B cell (primary cell): ENCODE data around the gene ABHD16A. TPM values are rescaled to one million over a fixed set of nuclear protein-coding genes. Genes with fewer than 3 reads are reported as not detected.

ENCODE experiments used
- ATAC-seq: fragments of 200-7000 bp; cut with Tn5 transposase; one replicate; pipeline ENCODE4 v1.10.0; 2021; ENCODE audit warnings: low read depth, mild to moderate bottlenecking, moderate number of reproducible peaks, moderate library complexity
- CTCF ChIA-PET: fragments of 350-600 bp; sonication (Branson Sonifier 250); formaldehyde crosslinking; loops from one replicate; lab custom pipeline; 2021; ENCODE audit warnings: antibody characterized with exemption, inconsistent platforms; lab: Charles Lee
- POLR2A ChIA-PET: fragments of 350-600 bp; sonication (Branson Sonifier 250); formaldehyde crosslinking; loops from one replicate; lab custom pipeline; 2021; ENCODE audit warnings: antibody characterized with exemption; lab: Charles Lee
- DNase-seq: peaks from one replicate; pipeline ENCODE4 v3.0.0; 2013
- H2AFZ ChIP-seq: 2 replicates; pipeline ENCODE4 v1.6.1; 2012; ENCODE audit warnings: mild to moderate bottlenecking, low read depth, low read length; ENCODE audit not compliant: insufficient read depth, poor library complexity, severe bottlenecking
- H3K27ac ChIP-seq, 2 donors: 1 replicate in 1 of 2; 2 replicates in 1 of 2; pipeline ENCODE4 v1.5.1; 2012 to 2013; ENCODE audit warnings: low read length in 2 of 2, mild to moderate bottlenecking in 2 of 2, moderate library complexity in 1 of 2
- H3K27me3 ChIP-seq, 4 experiments: fragments of 200-600 bp in 1 of 4; sonication (generic) in 1 of 4; replicated peaks in 1 of 4; 1 replicate in 2 of 4; 2 replicates in 2 of 4; pipeline versions ENCODE4 v1.6.1 to v1.7.0; 2013 to 2016; ENCODE audit warnings: low read length in 3 of 4, mild to moderate bottlenecking in 2 of 4, mixed read lengths in 1 of 4, moderate library complexity in 1 of 4; ENCODE audit not compliant: insufficient read depth in 4 of 4, control insufficient read depth in 3 of 4; ENCODE audit errors: control extremely low read depth in 1 of 4
- H3K36me3 ChIP-seq, 2 experiments: replicated peaks in 1 of 2; 1 replicate in 1 of 2; 2 replicates in 1 of 2; pipeline versions ENCODE4 v1.6.1 to v1.7.1; 2013; ENCODE audit warnings: low read length in 1 of 2; ENCODE audit not compliant: insufficient read depth in 2 of 2, control insufficient read depth in 1 of 2; ENCODE audit errors: control extremely low read depth in 1 of 2, extremely low read depth in 1 of 2
- H3K4me1 ChIP-seq, 2 donors: fragments of 200-600 bp in 1 of 2; sonication (generic) in 1 of 2; 1 replicate in 1 of 2; 2 replicates in 1 of 2; pipeline versions ENCODE4 v1.5.1 to v1.6.1; 2013 to 2017; ENCODE audit warnings: low read length in 2 of 2; ENCODE audit not compliant: control insufficient read depth in 2 of 2, insufficient read depth in 2 of 2
- H3K4me2 ChIP-seq: replicated peaks from 2 replicates; pipeline ENCODE3; 2012; ENCODE audit warnings: mild to moderate bottlenecking, low read depth, low read length; ENCODE audit not compliant: poor library complexity, severe bottlenecking
- H3K4me3 ChIP-seq, 5 experiments: fragments of 200-600 bp in 1 of 5; sonication (generic) in 1 of 5; 1 replicate in 3 of 5; 2 replicates in 2 of 5; pipeline versions ENCODE4 v1.5.1 to v1.7.0; 2011 to 2016; ENCODE audit warnings: low read length in 4 of 5, mild to moderate bottlenecking in 4 of 5, low read depth in 2 of 5, control low read depth in 1 of 5, moderate library complexity in 1 of 5; ENCODE audit not compliant: insufficient read depth in 1 of 5; ENCODE audit errors: control extremely low read depth in 1 of 5, extremely low read depth in 1 of 5
- H3K79me2 ChIP-seq: fragments of 200-600 bp; sonication (generic); one replicate; pipeline ENCODE4 v1.6.0; 2016; ENCODE audit warnings: low read length; ENCODE audit not compliant: control insufficient read depth, insufficient read depth
- H3K9ac ChIP-seq: fragments of 200-600 bp; sonication (generic); 2 replicates; pipeline ENCODE4 v1.6.1; 2017; ENCODE audit warnings: mild to moderate bottlenecking, low read length, moderate library complexity
- H3K9me3 ChIP-seq, 3 donors: one replicate each; pipeline versions ENCODE4 v1.6.1 to v1.7.1; 2013; ENCODE audit warnings: low read length in 2 of 3; ENCODE audit not compliant: control insufficient read depth in 2 of 3, insufficient read depth in 1 of 3; ENCODE audit errors: control extremely low read depth in 1 of 3
- H4K20me1 ChIP-seq: 2 replicates; pipeline ENCODE4 v1.6.0; 2012; ENCODE audit warnings: mild to moderate bottlenecking, low read length; ENCODE audit not compliant: insufficient read depth, control insufficient read depth, poor library complexity, severe bottlenecking
- H3K27ac Mint-ChIP-seq: one replicate; pipeline ENCODE4 v1.8.0; 2021; ENCODE audit warnings: mixed read lengths
- H3K27me3 Mint-ChIP-seq: one replicate; pipeline ENCODE4 v1.8.0; 2021; ENCODE audit warnings: mixed read lengths
- H3K4me1 Mint-ChIP-seq: one replicate; pipeline ENCODE4 v1.8.0; 2021; ENCODE audit warnings: mixed read lengths
- H3K4me3 Mint-ChIP-seq: one replicate; pipeline ENCODE4 v1.8.0; 2021; ENCODE audit warnings: mixed read lengths
- H3K9me3 Mint-ChIP-seq: one replicate; pipeline ENCODE4 v1.8.0; 2022; ENCODE audit warnings: mixed read lengths; ENCODE audit not compliant: insufficient read depth
- EZH2 ChIP-seq: IDR thresholded peaks from 2 replicates; pipeline ENCODE4 v1.6.1; 2012; ENCODE audit warnings: borderline replicate concordance, low read depth, mild to moderate bottlenecking, moderate library complexity, low read length; ENCODE audit not compliant: insufficient read depth, poor library complexity, severe bottlenecking
- WGBS: methylation state at CpG from one replicate; pipeline ENCODE4 v1.1.5; 2013; ENCODE audit warnings: missing lambda C conversion rate; ENCODE audit not compliant: insufficient coverage; 5-methylcytosine and 5-hydroxymethylcytosine counted together
- intact Hi-C: fragments of 100-400 bp; cut with micrococcal nuclease; formaldehyde crosslinking; loops from one replicate; pipeline ENCODE4 v1.10.0; 2022
- polyA plus RNA-seq: library from polyadenylated mRNA; depleted of rRNA; stranded (reverse); fragments of >200 nt; gene quantifications from 2 replicates; pipeline ENCODE4 v1.2.3, GENCODE V29; 2012
- total RNA-seq, 2 donors: library from RNA; stranded (reverse); fragments of 120-200 nt in 1 of 2; gene quantifications; 1 replicate in 1 of 2; 2 replicates in 1 of 2; pipeline versions ENCODE4 v1.2.3 to v1.2.4, GENCODE V29; 2013 to 2022
- TF ChIP-seq, protein P1 (sequence below): fragments of 200-600 bp; IDR thresholded peaks from one replicate; pipeline ENCODE4 v1.8.0; 2022; ENCODE audit warnings: antibody characterized with exemption, mild to moderate bottlenecking

Gene ABHD16A
- total and polyA plus RNA-seq, 2 donors (not counting 1 experiment from before 2014, with no cell fraction given) = 78.3 to 97.5 TPM

- Mint-ChIP-seq H3K4me3 (peak overlapping the region; percentile 94), H3K27ac (peak overlapping the region; percentile 89), H3K9me3 (no peaks in the 10 kb centered on the region), H3K4me1 (peaks cover 62% of the 10 kb centered on the region), H3K27me3 (no peaks in the 10 kb centered on the region)
- Histone ChIP-seq H3K9me3 (no peaks in the 10 kb centered on the region), H3K27ac (peak overlapping the region; percentile 50 to 77), H3K4me1 (peaks cover 38 to 55% of the 10 kb centered on the region in 2 donors), H3K79me2 (peaks cover 95% of the 10 kb centered on the region), H3K27me3 (no peaks in the 10 kb centered on the region), H3K9ac (peak overlapping the region; percentile 87), H2AFZ (no peak overlapping the region), H3K36me3 (peaks cover 0 to 45% of the 10 kb centered on the region in 2 experiments), H3K4me2 (peak overlapping the region; percentile 88), H3K4me3 (peak overlapping the region in 4 of 5 experiments; percentile 63 to 98 (median 90)), H4K20me1 (peaks cover 24% of the 10 kb centered on the region)
- no peak for ATAC-seq
- ChIA-PET CTCF (no interaction called here), POLR2A (interaction anchor here (0.6 to 1.0 kb wide), 2 partner anchors 82 to 1044 kb away, joined by 3 to 7 read pairs; no protein-coding TSS in a partner anchor)
- 94% methylated on average over 13 of the region's 13 CpGs for WGBS
- intact Hi-C loops = loop anchor here (10.0 kb wide), 1 partner anchor 1444 kb away; the partner anchor contains the start of gene TRIM26
- DNase-seq = no peak
- TF ChIP-seq EZH2 = no peak
- TF ChIP-seq, protein P1, sequence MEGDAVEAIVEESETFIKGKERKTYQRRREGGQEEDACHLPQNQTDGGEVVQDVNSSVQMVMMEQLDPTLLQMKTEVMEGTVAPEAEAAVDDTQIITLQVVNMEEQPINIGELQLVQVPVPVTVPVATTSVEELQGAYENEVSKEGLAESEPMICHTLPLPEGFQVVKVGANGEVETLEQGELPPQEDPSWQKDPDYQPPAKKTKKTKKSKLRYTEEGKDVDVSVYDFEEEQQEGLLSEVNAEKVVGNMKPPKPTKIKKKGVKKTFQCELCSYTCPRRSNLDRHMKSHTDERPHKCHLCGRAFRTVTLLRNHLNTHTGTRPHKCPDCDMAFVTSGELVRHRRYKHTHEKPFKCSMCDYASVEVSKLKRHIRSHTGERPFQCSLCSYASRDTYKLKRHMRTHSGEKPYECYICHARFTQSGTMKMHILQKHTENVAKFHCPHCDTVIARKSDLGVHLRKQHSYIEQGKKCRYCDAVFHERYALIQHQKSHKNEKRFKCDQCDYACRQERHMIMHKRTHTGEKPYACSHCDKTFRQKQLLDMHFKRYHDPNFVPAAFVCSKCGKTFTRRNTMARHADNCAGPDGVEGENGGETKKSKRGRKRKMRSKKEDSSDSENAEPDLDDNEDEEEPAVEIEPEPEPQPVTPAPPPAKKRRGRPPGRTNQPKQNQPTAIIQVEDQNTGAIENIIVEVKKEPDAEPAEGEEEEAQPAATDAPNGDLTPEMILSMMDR = no peak
These were observed 44.0 kb downstream of the ABHD16A start for GRCh38 chr6:31658983-31659648.

DNA sequence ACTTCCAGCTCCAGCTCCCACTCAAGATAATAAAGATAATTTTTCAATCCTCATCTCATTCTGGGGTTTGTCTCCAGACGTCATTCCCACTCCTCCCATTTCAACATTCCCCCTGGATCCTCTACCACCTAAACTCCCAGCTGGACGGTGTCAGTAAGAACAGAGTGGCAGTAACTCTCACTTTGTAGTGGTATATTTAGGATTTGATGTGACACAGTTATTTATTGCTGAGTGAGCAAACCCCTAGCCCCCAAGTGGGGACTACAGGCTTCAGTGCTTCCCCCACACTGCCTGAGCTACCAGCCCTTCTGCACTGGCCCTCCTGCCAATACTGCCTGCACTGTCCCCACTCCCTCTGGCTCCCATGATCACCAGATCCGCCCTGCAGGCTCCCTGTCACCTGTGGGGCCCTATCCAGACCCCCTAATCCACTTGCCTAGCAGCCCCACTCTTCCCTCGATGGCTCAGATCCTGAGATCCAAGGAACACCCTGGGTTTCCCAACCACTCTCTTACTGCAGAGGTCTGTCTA is 44.9 kb downstream of the ABHD16A start:
- Histone ChIP-seq H3K4me1 (peaks cover 34 to 52% of the 10 kb centered on the region in 2 donors), H4K20me1 (peaks cover 24% of the 10 kb centered on the region), H3K4me3 (no peak overlapping the region), H3K27ac (peak overlapping the region in 1 of 2 donors; percentile 40), H3K36me3 (peaks cover 0 to 38% of the 10 kb centered on the region in 2 experiments), H3K9me3 (no peaks in the 10 kb centered on the region), H3K27me3 (no peaks in the 10 kb centered on the region), H2AFZ (no peak overlapping the region), H3K79me2 (peaks cover 95% of the 10 kb centered on the region), H3K9ac (no peak overlapping the region), H3K4me2 (peak overlapping the region; percentile 88)
- Mint-ChIP-seq H3K9me3 (no peaks in the 10 kb centered on the region), H3K27me3 (no peaks in the 10 kb centered on the region), H3K4me1 (peaks cover 56% of the 10 kb centered on the region), H3K4me3 (peak overlapping the region; percentile 94), H3K27ac (peak overlapping the region; percentile 65)
- CTCF ChIA-PET = interaction anchor here (1.1 kb wide), 1 partner anchor 60 kb away, joined by 4 read pairs; no protein-coding TSS in a partner anchor
- POLR2A ChIA-PET = interaction anchor here (0.6 kb wide), 1 partner anchor 177 kb away, joined by 3 read pairs; no protein-coding TSS in a partner anchor
- DNase-seq (no peak), ATAC-seq (no peak)
- intact Hi-C loops = loop anchor here (10.0 kb wide), 1 partner anchor 1443 kb away; the partner anchor contains the start of gene TRIM26
- 100% methylated on average over 1 of the region's 4 CpGs for WGBS
- TF ChIP-seq, protein P1 = no peak
- TF ChIP-seq EZH2 = no peak
